Gastrocnemius medialis (tissue), 4 donors: ENCODE results near the gene GID8. TPM values are rescaled to one million over a fixed set of nuclear protein-coding genes. Genes with fewer than 3 reads are reported as not detected.
A peak's percentile ranks its signal among the peaks of the same experiment; 100 is the strongest.

Experiments
- ATAC-seq, 2 donors: fragments of 150-250 bp; one replicate each; pipeline ENCODE4 v1.9.1; 2016
- DNase-seq, 2 donors: peaks; one replicate each; pipeline ENCODE4 v3.0.0-alpha.2; 2019
- H3K27ac ChIP-seq, 4 donors: fragments of 200-600 bp; sonication (generic); 1 replicate in 1 of 4; 2 replicates in 3 of 4; pipeline ENCODE4 v1.5.1; 2016 to 2018; ENCODE audit warnings: mild to moderate bottlenecking in 2 of 4, moderate library complexity in 1 of 4
- H3K27me3 ChIP-seq, 3 donors: fragments of 200-600 bp; sonication (generic) in 2 of 3; 1 replicate in 1 of 3; 2 replicates in 2 of 3; pipeline versions ENCODE4 v1.5.1 to v1.6.0; 2016 to 2019; ENCODE audit warnings: mild to moderate bottlenecking in 1 of 3, moderate library complexity in 1 of 3
- H3K36me3 ChIP-seq, 2 donors: fragments of 200-600 bp; sonication (generic) in 1 of 2; one replicate each; pipeline ENCODE4 v1.5.1; 2017 to 2018
- H3K4me1 ChIP-seq, 2 donors: fragments of 200-600 bp; sonication (generic) in 1 of 2; one replicate each; pipeline ENCODE4 v1.5.1; 2016 to 2017; ENCODE audit warnings: mild to moderate bottlenecking in 2 of 2
- H3K4me3 ChIP-seq, 4 donors: fragments of 200-600 bp; sonication (generic) in 3 of 4; 1 replicate in 1 of 4; 2 replicates in 3 of 4; pipeline ENCODE4 v1.5.1; 2016 to 2019; ENCODE audit warnings: mild to moderate bottlenecking in 2 of 4
- H3K9me3 ChIP-seq, 3 donors: fragments of 200-600 bp; sonication (generic) in 2 of 3; 1 replicate in 1 of 3; 2 replicates in 2 of 3; pipeline ENCODE4 v1.5.1; 2016 to 2019
- CTCF ChIP-seq, 5 experiments: fragments of 450-650 bp in 3 of 5; fragments of 200-600 bp in 2 of 5; sonication (generic) in 2 of 5; IDR thresholded peaks in 4 of 5; conservative IDR thresholded peaks in 1 of 5; 1 replicate in 4 of 5; 2 replicates in 1 of 5; pipeline ENCODE4 v1.5.1; 2016 to 2019; ENCODE audit warnings: antibody characterized with exemption in 5 of 5, mild to moderate bottlenecking in 3 of 5, moderate library complexity in 3 of 5
- POLR2A ChIP-seq, 2 donors: fragments of 450-650 bp; IDR thresholded peaks; one replicate each; pipeline ENCODE4 v1.6.1; 2017; ENCODE audit warnings: antibody characterized with exemption in 2 of 2, mild to moderate bottlenecking in 2 of 2, moderate library complexity in 2 of 2
- in situ Hi-C, 4 donors: fragments of 200-750 bp; cut with MboI; loops; one replicate each; pipeline versions ENCODE4 v1.15.0 to v1.8.0; 2017; ENCODE audit warnings: low sequenced_read_pairs in 4 of 4
- intact Hi-C: fragments of 100-400 bp; cut with DNase I; formaldehyde crosslinking; loops from one replicate; pipeline ENCODE4 v1.15.1; 2023; ENCODE audit warnings: low total_unique reads
- total RNA-seq, 4 donors: library from RNA; depleted of rRNA; stranded (reverse); fragments of >200 nt; gene quantifications; one replicate each; pipeline versions ENCODE4 v1.1.0 to v1.2.3, GENCODE V29; 2016

The GID8 gene
- total RNA-seq, 4 donors from 2014 or later: 12.8 to 16.2 (median 13.5) TPM

GRCh38 chr20:62961310-62961783 lies 23.4 kb downstream of the GID8 start:
- H3K4me1 ChIP-seq: no peaks in the 10 kb centered on the region
- in situ Hi-C loops: no loop called here
- no peak for DNase-seq
- no peaks in the 10 kb centered on the region for H3K9me3 ChIP-seq
- ATAC-seq: no peak
- TF ChIP-seq CTCF (IDR thresholded peaks at IDR 0.05 in 4 of 5, conservative IDR thresholded peaks at IDR 0.05 in 1 of 5) (no peak), POLR2A (IDR thresholded peaks at IDR 0.05) (no peak)
- H3K4me3 ChIP-seq: peak overlapping the region in 1 of 4 donors; percentile 17
- H3K36me3 ChIP-seq: no peaks in the 10 kb centered on the region
- intact Hi-C loops: no loop called here
- no peaks in the 10 kb centered on the region for H3K27me3 ChIP-seq
- H3K27ac ChIP-seq: no peak overlapping the region

- DNase-seq (no peak), ATAC-seq (no peak)
- Histone ChIP-seq H3K4me3 (peak overlapping the region in 1 of 4 donors; percentile 17), H3K27me3 (no peaks in the 10 kb centered on the region), H3K4me1 (no peaks in the 10 kb centered on the region), H3K9me3 (no peaks in the 10 kb centered on the region), H3K36me3 (no peaks in the 10 kb centered on the region), H3K27ac (no peak overlapping the region)
- intact Hi-C loops: no loop called here
- in situ Hi-C loops: no loop called here
- TF ChIP-seq CTCF (IDR thresholded peaks at IDR 0.05 in 4 of 5, conservative IDR thresholded peaks at IDR 0.05 in 1 of 5) (no peak), POLR2A (IDR thresholded peaks at IDR 0.05) (no peak)
Observed at GRCh38 chr20:62961799-62962198, 23.9 kb downstream of the GID8 start.

- intact Hi-C loops: no loop called here
- in situ Hi-C loops: no loop called here
- TF ChIP-seq CTCF (IDR thresholded peaks at IDR 0.05 in 4 of 5, conservative IDR thresholded peaks at IDR 0.05 in 1 of 5) (no peak), POLR2A (IDR thresholded peaks at IDR 0.05) (no peak)
- H3K4me1 ChIP-seq: no peaks in the 10 kb centered on the region
- ATAC-seq: no peak
- H3K9me3 ChIP-seq: no peaks in the 10 kb centered on the region
- DNase-seq: no peak
- no peaks in the 10 kb centered on the region for H3K36me3 ChIP-seq
- no peak overlapping the region for H3K4me3 ChIP-seq
- H3K27ac ChIP-seq: no peak overlapping the region
- H3K27me3 ChIP-seq: no peaks in the 10 kb centered on the region
Observed at GRCh38 chr20:62962221-62962879, 24.4 kb downstream of the GID8 start.

- no peak for ATAC-seq
- TF ChIP-seq POLR2A (IDR thresholded peaks at IDR 0.05): no peak
- no peak for TF ChIP-seq CTCF (IDR thresholded peaks at IDR 0.05 in 4 of 5, conservative IDR thresholded peaks at IDR 0.05 in 1 of 5)
- Histone ChIP-seq H3K4me1 (no peaks in the 10 kb centered on the region), H3K27me3 (no peaks in the 10 kb centered on the region), H3K27ac (no peak overlapping the region), H3K36me3 (no peaks in the 10 kb centered on the region), H3K4me3 (no peak overlapping the region), H3K9me3 (no peaks in the 10 kb centered on the region)
- in situ Hi-C loops (no loop called here), intact Hi-C loops (no loop called here)
- no peak for DNase-seq
Observed at GRCh38 chr20:62962891-62963613, 25.1 kb downstream of the GID8 start.
